ENCODE data around the gene SMG1. TPM values are rescaled to one million over a fixed set of nuclear protein-coding genes. Genes with fewer than 3 reads are reported as not detected.

The SMG1 gene
- total RNA-seq, 1 experiment from 2014 or later = 105 TPM

DNA sequence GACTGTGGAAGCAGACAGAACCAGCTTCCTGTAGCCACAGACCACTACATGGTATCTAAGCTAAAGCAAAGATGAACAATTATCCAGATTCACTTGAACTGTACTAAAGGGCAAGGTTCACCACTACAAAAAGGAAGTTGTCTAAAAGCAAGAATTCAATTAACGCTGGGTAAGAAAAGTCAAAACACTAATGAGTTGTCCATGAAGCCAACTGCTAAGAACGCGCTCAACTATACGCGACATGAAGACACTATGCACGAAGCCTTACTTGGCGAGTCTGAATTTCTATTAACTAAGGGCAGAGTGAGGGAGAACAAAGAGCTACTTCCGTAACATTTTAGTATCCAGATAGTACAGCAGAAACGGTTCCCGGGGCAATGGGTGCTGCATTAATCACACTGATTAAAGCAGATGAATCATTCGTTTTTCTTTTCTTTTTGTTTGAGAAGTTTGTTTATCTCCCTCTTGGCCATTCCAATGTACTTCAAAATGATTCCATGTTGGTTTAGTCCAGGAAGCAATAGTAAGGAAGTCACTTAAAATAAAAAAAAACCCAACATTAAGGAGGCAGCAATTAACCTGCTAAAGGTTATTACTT lies 133.3 kb downstream of the SMG1 start:
- no peaks in the 10 kb centered on the region for H3K27me3 ChIP-seq (replicated peaks; ENCODE audit: insufficient read depth, low read depth, low read length, poor library complexity)
- no peaks in the 10 kb centered on the region for H3K9me3 ChIP-seq (ENCODE audit: low read depth, low read length, poor library complexity, severe bottlenecking)
- CTCF ChIA-PET = no interaction called here
- H3K4me3 ChIP-seq (ENCODE audit: low read depth, low read length, poor library complexity, severe bottlenecking) = no peak overlapping the region
- BruUV-seq (replicated peaks) = no TSS peak
- intact Hi-C loops (cut with micrococcal nuclease; ENCODE audit: unreplicated experiment) = loop anchor here (10.0 kb wide), 1 partner anchor 732 kb away; the partner anchor contains the start of genes CCP110 and GDE1
- peaks cover 16% of the 10 kb centered on the region for H3K4me1 ChIP-seq (ENCODE audit: insufficient read depth, low read length, poor library complexity, severe bottlenecking)
- DNase-seq (ENCODE audit: low spot score) = no peak
- no peak overlapping the region for H3K27ac ChIP-seq (ENCODE audit: low read depth, low read length, poor library complexity, severe bottlenecking)
- POLR2A ChIA-PET (ENCODE audit: low non-redundant PET) = no interaction called here
- TF ChIP-seq EZH2 (IDR thresholded peaks at IDR 0.05; ENCODE audit: borderline replicate concordance, low read depth, low read length, poor library complexity, severe bottlenecking) = no peak
- TF ChIP-seq, protein P1, sequence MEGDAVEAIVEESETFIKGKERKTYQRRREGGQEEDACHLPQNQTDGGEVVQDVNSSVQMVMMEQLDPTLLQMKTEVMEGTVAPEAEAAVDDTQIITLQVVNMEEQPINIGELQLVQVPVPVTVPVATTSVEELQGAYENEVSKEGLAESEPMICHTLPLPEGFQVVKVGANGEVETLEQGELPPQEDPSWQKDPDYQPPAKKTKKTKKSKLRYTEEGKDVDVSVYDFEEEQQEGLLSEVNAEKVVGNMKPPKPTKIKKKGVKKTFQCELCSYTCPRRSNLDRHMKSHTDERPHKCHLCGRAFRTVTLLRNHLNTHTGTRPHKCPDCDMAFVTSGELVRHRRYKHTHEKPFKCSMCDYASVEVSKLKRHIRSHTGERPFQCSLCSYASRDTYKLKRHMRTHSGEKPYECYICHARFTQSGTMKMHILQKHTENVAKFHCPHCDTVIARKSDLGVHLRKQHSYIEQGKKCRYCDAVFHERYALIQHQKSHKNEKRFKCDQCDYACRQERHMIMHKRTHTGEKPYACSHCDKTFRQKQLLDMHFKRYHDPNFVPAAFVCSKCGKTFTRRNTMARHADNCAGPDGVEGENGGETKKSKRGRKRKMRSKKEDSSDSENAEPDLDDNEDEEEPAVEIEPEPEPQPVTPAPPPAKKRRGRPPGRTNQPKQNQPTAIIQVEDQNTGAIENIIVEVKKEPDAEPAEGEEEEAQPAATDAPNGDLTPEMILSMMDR (conservative IDR thresholded peaks at IDR 0.05; ENCODE audit: low read depth, low read length) = no peak
- peaks cover 86% of the 10 kb centered on the region for H3K36me3 ChIP-seq (ENCODE audit: insufficient read depth, low read length, poor library complexity, severe bottlenecking)

DNA sequence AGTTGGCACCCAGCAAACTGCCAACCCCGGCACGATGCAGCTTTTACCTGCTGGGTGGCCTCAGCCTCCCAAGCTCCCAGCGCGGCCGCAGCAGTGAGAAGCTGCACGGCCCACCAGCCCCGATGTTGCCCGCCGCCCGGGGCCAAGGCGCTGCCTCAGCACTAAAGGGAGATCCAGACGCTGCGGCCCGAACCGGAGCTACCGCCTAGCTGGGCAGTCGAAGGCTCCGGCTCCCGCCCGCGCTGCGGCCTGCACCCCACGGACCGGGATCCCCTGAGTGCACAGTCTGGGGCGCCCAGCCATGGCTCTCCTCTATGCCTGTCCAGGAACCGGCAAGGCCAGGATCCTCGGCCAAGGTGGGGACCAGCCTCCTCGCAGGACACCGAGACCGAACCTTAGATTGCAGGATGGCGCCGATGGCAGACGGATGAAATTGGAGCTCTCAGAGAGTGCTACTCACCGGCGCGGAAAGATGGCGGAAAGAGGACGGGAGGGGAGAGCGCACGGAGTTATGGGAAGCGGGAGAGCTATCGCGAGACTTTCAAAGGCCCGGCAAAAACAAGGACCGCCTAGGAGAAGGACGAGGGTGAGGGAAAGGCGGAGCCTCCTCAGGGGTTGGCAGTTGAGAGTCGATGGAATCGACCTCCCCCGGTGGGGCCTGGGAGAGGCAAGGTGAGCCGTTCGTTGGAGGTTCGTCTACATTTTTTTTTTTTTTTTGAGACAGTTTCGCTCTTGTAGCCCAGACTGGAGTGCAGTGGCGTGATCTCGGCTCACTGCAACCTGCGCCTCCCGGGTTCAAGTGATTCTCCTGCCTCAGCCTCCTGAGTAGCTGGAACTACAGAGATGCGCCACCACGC lies 136.1 kb downstream of the SMG1 start, which contains the start of gene RPS15A:
Gene RPS15A, minus strand, starts transcription at position 485 of the 857 bp plus-strand sequence. CDS start 1,221 bp downstream, outside the sequence.
- Histone ChIP-seq H3K9me3 (ENCODE audit: low read depth, low read length, poor library complexity, severe bottlenecking) (no peaks in the 10 kb centered on the region), H3K27me3 (replicated peaks; ENCODE audit: insufficient read depth, low read depth, low read length, poor library complexity) (no peaks in the 10 kb centered on the region), H3K27ac (ENCODE audit: low read depth, low read length, poor library complexity, severe bottlenecking) (peak within 1 kb of the TSS; percentile 94), H3K36me3 (ENCODE audit: insufficient read depth, low read length, poor library complexity, severe bottlenecking) (peaks cover 86% of the 10 kb centered on the region), H3K4me3 (ENCODE audit: low read depth, low read length, poor library complexity, severe bottlenecking) (peak within 1 kb of the TSS; percentile 88), H3K4me1 (ENCODE audit: insufficient read depth, low read length, poor library complexity, severe bottlenecking) (peaks cover 30% of the 10 kb centered on the region)
- BruUV-seq (replicated peaks) = no TSS peak
- DNase-seq (ENCODE audit: low spot score) = peak; percentile 98
- CTCF ChIA-PET = interaction anchor here (0.7 to 1.3 kb wide), 2 partner anchors 11 to 14 kb away, joined by 3 read pairs; partner anchors contain the start of gene ARL6IP1
- intact Hi-C loops (cut with micrococcal nuclease; ENCODE audit: unreplicated experiment) = loop anchor here (10.0 kb wide), 1 partner anchor 735 kb away; the partner anchor contains the start of genes CCP110 and GDE1
- TF ChIP-seq EZH2 (IDR thresholded peaks at IDR 0.05; ENCODE audit: borderline replicate concordance, low read depth, low read length, poor library complexity, severe bottlenecking) = no peak
- TF ChIP-seq, protein P1 (conservative IDR thresholded peaks at IDR 0.05; ENCODE audit: low read depth, low read length) = no peak
- POLR2A ChIA-PET (ENCODE audit: low non-redundant PET) = interaction anchor here (0.6 to 1.0 kb wide), 5 partner anchors 11 to 329 kb away, joined by 3 to 29 read pairs (median 4); partner anchors contain the start of gene ARL6IP1

DNA sequence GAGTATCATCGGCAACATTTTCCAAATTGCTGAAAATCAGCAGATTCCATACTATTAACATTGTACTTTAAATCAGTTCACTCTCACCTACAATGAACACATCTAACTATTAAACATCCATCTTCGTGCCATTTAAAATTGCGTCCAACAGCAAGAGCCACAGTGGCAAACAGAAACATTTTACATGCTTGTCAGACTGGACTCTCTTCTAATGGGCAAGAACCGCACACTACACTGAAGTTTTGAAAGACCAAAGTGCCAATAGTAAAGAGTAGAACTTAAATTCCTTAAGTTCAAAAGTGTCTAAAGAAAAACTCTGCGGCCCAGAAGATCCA lies 136.7 kb downstream of the SMG1 start:
- Histone ChIP-seq H3K4me1 (ENCODE audit: insufficient read depth, low read length, poor library complexity, severe bottlenecking) (peaks cover 30% of the 10 kb centered on the region), H3K9me3 (ENCODE audit: low read depth, low read length, poor library complexity, severe bottlenecking) (no peaks in the 10 kb centered on the region), H3K36me3 (ENCODE audit: insufficient read depth, low read length, poor library complexity, severe bottlenecking) (peaks cover 86% of the 10 kb centered on the region), H3K27ac (ENCODE audit: low read depth, low read length, poor library complexity, severe bottlenecking) (peak overlapping the region; percentile 94), H3K4me3 (ENCODE audit: low read depth, low read length, poor library complexity, severe bottlenecking) (peak overlapping the region; percentile 88), H3K27me3 (replicated peaks; ENCODE audit: insufficient read depth, low read depth, low read length, poor library complexity) (no peaks in the 10 kb centered on the region)
- BruUV-seq (replicated peaks) = TSS peak; percentile 53
- TF ChIP-seq EZH2 (IDR thresholded peaks at IDR 0.05; ENCODE audit: borderline replicate concordance, low read depth, low read length, poor library complexity, severe bottlenecking) = no peak
- TF ChIP-seq, protein P1 (conservative IDR thresholded peaks at IDR 0.05; ENCODE audit: low read depth, low read length) = no peak
- intact Hi-C loops (cut with micrococcal nuclease; ENCODE audit: unreplicated experiment) = no loop called here
- ChIA-PET CTCF (no interaction called here), POLR2A (ENCODE audit: low non-redundant PET) (no interaction called here)
- no peak for DNase-seq (ENCODE audit: low spot score)
